Activated naive CD8-positive, alpha-beta T cell treated with anti-CD3 and anti-CD28 coated beads, Interleukin-2, amount 10 ng/mL, durations not matched to agents 7 days and 5 days (primary cell): ENCODE data around the gene ADTRP. TPM values are rescaled to one million over a fixed set of nuclear protein-coding genes. Genes with fewer than 3 reads are reported as not detected.

Source experiments
- ATAC-seq: fragments of 150-1000 bp; cut with Tn5 transposase; one replicate; pipeline ENCODE4 v1.10.0; 2021; ENCODE audit warnings: low read depth, moderate library complexity
- POLR2A ChIA-PET: fragments of 350-600 bp; sonication (Branson Sonifier 250); formaldehyde crosslinking; loops from one replicate; lab custom pipeline; 2021; ENCODE audit warnings: antibody characterized with exemption; lab: Charles Lee
- DNase-seq: peaks from one replicate; pipeline ENCODE4 v3.0.0; 2021
- H3K27ac Mint-ChIP-seq: one replicate; pipeline ENCODE4 v1.8.0; 2022; ENCODE audit warnings: mild to moderate bottlenecking, mixed read lengths
- H3K27me3 Mint-ChIP-seq: one replicate; pipeline ENCODE4 v1.8.0; 2022; ENCODE audit warnings: mild to moderate bottlenecking, moderate library complexity, mixed read lengths
- H3K36me3 Mint-ChIP-seq: one replicate; pipeline ENCODE4 v1.8.0; 2021; ENCODE audit warnings: mild to moderate bottlenecking, mixed read lengths
- H3K4me1 Mint-ChIP-seq: one replicate; pipeline ENCODE4 v1.8.0; 2021; ENCODE audit warnings: mixed read lengths
- H3K4me3 Mint-ChIP-seq: one replicate; pipeline ENCODE4 v1.8.0; 2022; ENCODE audit warnings: mild to moderate bottlenecking, moderate library complexity, mixed read lengths
- H3K9me3 Mint-ChIP-seq: one replicate; pipeline ENCODE4 v1.8.0; 2021; ENCODE audit warnings: mixed read lengths
- total RNA-seq, 2 experiments: library from RNA; stranded (reverse); gene quantifications; one replicate each; pipeline ENCODE4 v1.2.3, GENCODE V29; 2021

The ADTRP gene
- total RNA-seq, 2 experiments from 2014 or later: 1.9 to 2.3 TPM

DNA sequence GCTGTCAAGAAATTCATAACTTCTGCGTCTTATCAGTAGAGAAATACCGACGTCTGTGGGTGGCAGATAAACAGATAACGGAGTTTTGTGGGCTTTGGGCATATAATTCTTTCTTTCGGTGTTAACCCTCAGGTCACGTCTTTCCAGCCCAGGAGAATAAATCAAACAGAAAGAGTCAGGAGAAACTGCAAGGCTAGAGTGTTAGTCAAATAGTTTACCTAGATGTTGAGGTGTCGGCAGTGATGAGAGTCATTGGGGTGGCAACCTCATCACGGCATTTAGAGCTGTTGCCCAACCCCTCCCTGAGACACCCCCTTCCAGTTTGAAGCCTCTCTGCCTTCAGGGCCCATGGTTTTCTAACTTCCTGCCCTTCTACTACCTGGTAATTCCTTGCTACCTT is 49.5 kb downstream of the ADTRP start:
- H3K9me3 Mint-ChIP-seq: peaks cover 4% of the 10 kb centered on the region
- H3K27ac Mint-ChIP-seq: peak overlapping the region; percentile 78
- no peaks in the 10 kb centered on the region for H3K27me3 Mint-ChIP-seq
- no peak for DNase-seq
- peaks cover 19% of the 10 kb centered on the region for H3K36me3 Mint-ChIP-seq
- POLR2A ChIA-PET: interaction anchor here (1.5 kb wide), 1 partner anchor 18 kb away, joined by 9 read pairs; no protein-coding TSS in a partner anchor
- peak; percentile 49 for ATAC-seq
- H3K4me3 Mint-ChIP-seq: peak overlapping the region; percentile 76
- H3K4me1 Mint-ChIP-seq: peaks cover 41% of the 10 kb centered on the region

DNA sequence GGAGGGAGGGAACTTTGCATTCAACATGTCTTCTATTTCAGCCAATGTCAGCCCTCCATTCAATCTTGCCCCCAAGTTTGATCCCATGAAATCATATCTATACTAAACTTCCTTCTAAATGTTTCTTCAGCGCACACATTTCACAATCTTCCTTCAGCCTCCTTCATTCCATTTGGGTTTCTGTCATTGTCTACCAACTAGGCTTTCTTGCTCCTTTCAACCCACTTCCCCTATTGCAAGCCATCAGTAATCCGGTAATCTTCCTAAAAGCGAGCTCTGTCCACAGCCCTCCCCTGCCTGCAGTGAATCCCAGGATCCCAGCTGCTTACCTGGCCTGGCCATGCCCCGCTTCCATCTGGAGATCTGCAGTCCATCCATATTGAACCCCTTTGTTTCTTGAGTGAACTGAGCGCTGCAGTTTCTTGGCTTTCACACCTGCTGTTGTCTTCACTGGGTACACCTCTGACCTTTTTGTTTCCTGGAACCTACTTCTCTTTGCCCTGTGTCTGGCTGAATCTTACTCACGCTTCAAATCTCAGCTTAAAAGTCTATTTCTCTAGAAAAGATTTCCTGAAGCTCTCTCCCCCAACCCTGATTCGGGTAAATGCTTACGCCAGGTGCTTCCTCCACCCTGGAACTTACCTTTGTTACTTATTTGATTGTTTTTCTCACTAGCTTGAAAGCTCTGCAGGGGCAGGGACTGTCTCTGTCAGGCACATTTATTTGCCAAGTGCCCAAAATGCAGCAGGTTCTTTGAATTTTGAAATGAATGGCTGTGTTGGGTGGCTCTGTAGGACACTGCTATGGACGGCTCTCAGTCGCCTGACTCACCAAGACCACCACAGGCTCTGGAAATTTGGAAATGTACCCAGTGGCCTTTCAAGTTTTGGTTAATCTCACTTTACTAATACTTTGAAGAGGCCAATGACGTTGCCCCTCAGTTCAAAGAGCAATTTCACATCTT is 50.3 kb downstream of the ADTRP start:
- Mint-ChIP-seq H3K4me3 (peak overlapping the region; percentile 76), H3K4me1 (peaks cover 44% of the 10 kb centered on the region), H3K27me3 (no peaks in the 10 kb centered on the region), H3K27ac (peak overlapping the region; percentile 78), H3K9me3 (peaks cover 4% of the 10 kb centered on the region), H3K36me3 (peaks cover 17% of the 10 kb centered on the region)
- peak; percentile 54 for ATAC-seq
- no peak for DNase-seq
- POLR2A ChIA-PET: interaction anchor here (1.5 to 1.7 kb wide), 2 partner anchors 14 to 17 kb away, joined by 9 to 14 read pairs; no protein-coding TSS in a partner anchor

DNA sequence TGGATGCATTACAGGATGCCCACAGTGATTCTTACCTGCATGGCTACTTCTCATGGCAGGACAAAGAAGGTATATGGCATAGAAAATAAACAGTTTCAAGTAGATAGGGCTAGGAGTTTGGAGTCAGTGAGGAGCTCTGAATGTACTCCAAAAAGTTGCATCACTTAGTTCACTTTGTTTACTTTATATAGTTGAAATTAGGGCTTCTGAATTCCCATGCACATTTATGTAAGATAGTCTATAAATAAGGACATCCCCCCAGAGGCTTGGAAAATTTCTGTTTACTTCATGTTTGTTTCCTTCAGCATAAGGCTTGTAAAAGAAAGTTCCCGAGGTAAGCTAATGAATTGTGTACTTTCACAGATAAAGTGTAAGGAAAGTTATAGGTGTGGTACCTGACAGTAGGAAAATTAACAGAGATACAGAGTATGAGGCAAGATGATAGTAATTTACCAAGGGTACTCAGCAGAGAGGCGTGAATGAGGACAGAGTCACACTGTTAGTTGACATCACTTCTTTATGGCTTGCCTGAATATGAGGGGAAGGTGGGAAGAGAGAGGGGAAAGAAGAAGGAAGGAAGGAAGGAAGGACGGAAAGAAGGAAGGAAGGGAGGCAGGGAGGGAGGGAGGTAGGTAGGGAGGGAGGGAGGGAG is 51.1 kb downstream of the ADTRP start:
- peak overlapping the region; percentile 78 for H3K27ac Mint-ChIP-seq
- peak overlapping the region; percentile 76 for H3K4me3 Mint-ChIP-seq
- no peaks in the 10 kb centered on the region for H3K27me3 Mint-ChIP-seq
- H3K4me1 Mint-ChIP-seq: peaks cover 48% of the 10 kb centered on the region
- POLR2A ChIA-PET: interaction anchor here (1.5 to 1.7 kb wide), 2 partner anchors 13 to 16 kb away, joined by 9 to 14 read pairs; no protein-coding TSS in a partner anchor
- H3K36me3 Mint-ChIP-seq: peaks cover 13% of the 10 kb centered on the region
- ATAC-seq: no peak
- peaks cover 2% of the 10 kb centered on the region for H3K9me3 Mint-ChIP-seq
- no peak for DNase-seq

DNA sequence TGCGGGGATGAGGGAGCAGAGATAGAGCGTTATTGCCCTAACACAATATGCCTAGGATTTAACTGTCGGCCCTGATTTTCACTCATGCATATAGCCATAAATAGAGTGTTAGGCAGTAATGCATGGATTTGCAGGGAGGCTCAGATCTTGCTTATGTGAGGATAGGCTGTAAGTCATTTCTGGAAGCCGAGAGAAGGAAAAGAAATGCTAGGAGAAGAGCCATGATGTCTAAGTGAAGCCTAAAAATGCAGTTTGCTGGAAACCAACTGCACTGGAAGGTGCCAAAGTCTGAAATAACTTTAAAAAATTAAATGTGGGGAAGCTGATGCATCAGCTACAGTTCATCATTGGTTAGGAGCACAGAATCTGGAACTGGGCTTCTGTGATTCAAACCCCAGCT is 54.3 kb downstream of the ADTRP start:
- H3K4me1 Mint-ChIP-seq: peaks cover 27% of the 10 kb centered on the region
- ATAC-seq (no peak), DNase-seq (no peak)
- peaks cover 16% of the 10 kb centered on the region for H3K36me3 Mint-ChIP-seq
- POLR2A ChIA-PET: interaction anchor here (1.5 kb wide), 1 partner anchor 9 kb away, joined by 9 read pairs; no protein-coding TSS in a partner anchor
- no peaks in the 10 kb centered on the region for H3K27me3 Mint-ChIP-seq
- H3K9me3 Mint-ChIP-seq: peaks cover 5% of the 10 kb centered on the region
- no peak overlapping the region for H3K27ac Mint-ChIP-seq
- H3K4me3 Mint-ChIP-seq: no peak overlapping the region

DNA sequence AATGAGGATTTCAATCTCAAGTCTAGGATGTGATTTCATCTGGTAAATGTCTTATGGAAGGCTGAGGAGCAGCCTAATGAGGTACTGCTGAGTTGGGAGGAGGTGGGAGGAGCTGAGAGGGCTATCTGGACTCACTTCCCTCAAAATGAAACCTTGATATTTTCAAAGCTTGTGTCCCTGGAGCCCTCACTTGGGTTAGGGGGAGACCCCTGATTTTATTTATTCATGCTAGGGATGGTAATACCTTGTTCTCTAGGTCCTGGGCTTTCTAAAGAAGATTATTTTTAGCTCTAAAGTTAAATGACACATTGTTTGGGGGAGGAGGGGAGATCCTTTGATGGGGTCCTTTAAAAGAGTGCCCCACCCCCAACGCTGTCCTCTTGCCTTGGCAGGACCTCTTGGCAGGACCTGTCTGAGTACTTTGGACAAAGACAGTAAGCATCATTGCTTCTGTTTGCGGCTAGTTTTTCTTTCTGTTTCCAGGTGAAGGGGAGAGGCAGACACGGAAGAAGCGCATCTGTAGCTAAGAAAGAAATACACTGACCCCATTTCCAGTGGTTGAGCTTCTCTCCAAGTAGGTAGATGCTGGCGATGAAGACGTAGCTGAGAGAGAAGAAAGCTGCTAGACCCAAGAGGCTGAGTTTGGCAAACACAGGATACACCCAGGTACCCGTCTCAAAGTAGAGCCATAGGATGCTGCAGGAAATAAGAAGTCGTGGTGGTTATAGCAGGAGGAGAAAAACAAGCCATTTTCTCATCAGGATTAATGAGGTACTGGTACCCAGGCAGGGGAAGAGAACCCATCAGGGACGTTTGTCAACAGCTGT is 55.6 kb downstream of the ADTRP start:
- Mint-ChIP-seq H3K9me3 (peaks cover 5% of the 10 kb centered on the region), H3K27me3 (no peaks in the 10 kb centered on the region), H3K36me3 (peaks cover 16% of the 10 kb centered on the region), H3K27ac (peak overlapping the region; percentile 49), H3K4me3 (peak overlapping the region; percentile 5), H3K4me1 (peaks cover 16% of the 10 kb centered on the region)
- POLR2A ChIA-PET: interaction anchor here (1.0 to 1.5 kb wide), 2 partner anchors 8 to 10 kb away, joined by 4 to 9 read pairs; no protein-coding TSS in a partner anchor
- DNase-seq: no peak
- no peak for ATAC-seq

DNA sequence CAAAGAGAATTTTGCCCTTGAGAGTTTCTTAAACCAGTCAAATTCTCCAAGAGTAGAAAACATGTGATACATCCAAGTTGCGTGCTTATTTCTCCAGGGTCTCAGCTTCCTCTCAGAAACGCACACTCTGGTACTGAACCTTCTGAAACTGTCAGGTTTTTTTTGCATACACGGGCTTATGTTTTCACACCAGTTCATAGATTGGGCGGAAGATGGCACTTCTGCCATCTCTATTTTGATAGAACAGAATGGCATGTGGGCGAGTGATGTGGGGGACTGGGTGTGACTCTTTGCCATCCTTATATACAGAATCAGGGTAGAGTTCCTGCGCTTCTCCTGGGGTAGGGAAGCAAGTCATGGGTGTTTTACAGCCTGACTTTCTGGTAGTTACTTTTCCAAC is 56.4 kb downstream of the ADTRP start:
- Mint-ChIP-seq H3K27ac (no peak overlapping the region), H3K27me3 (no peaks in the 10 kb centered on the region), H3K36me3 (peaks cover 16% of the 10 kb centered on the region), H3K4me3 (no peak overlapping the region), H3K9me3 (peaks cover 5% of the 10 kb centered on the region), H3K4me1 (peaks cover 11% of the 10 kb centered on the region)
- DNase-seq: no peak
- POLR2A ChIA-PET: no interaction called here
- ATAC-seq: no peak

DNA sequence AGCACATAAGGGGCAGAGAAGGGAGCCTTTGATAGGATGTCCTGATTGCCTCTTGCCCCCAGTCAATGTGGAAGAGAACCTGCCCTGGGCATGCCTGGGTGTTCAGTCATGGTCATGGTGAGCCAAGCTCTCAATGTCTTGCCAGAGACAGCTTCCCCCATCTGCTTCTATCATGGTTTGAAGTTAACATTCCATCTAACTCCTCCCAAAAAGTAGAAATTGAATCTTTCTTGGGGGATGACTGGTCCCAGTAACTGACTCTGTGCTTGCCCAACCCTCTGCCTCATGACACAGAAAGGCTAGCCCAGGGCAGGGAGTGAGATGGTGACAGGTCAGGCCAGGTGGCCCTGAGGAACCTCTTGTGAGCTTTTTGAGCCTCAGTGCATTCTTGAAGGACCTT is 60.1 kb downstream of the ADTRP start:
- POLR2A ChIA-PET: no interaction called here
- H3K9me3 Mint-ChIP-seq: peaks cover 3% of the 10 kb centered on the region
- no peak for DNase-seq
- peaks cover 28% of the 10 kb centered on the region for H3K4me1 Mint-ChIP-seq
- peaks cover 12% of the 10 kb centered on the region for H3K36me3 Mint-ChIP-seq
- H3K4me3 Mint-ChIP-seq: no peak overlapping the region
- ATAC-seq: no peak
- no peak overlapping the region for H3K27ac Mint-ChIP-seq
- H3K27me3 Mint-ChIP-seq: no peaks in the 10 kb centered on the region

DNA sequence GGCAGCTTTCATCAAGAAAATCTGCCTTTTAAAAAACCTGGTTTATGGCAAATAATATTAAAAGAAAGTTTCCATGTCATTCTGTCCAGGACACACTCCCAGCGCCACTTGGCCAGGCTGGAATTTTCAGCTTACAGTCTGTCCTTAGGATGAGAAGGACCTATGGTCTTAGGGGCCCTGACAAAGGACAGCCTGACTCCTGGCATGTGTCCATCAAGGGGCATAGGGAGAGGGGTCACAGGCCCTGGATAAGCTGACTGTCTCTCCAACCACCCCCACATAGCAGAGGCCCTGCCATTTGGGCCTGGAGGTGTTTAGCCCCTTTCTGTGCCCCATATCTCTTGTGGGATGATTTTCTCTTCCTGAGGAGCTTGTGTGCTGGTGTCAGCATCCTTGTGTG is 60.6 kb downstream of the ADTRP start:
- Mint-ChIP-seq H3K27me3 (no peaks in the 10 kb centered on the region), H3K36me3 (peaks cover 12% of the 10 kb centered on the region), H3K4me1 (peaks cover 28% of the 10 kb centered on the region), H3K4me3 (no peak overlapping the region), H3K9me3 (peaks cover 3% of the 10 kb centered on the region), H3K27ac (no peak overlapping the region)
- no peak for ATAC-seq
- POLR2A ChIA-PET: no interaction called here
- no peak for DNase-seq

DNA sequence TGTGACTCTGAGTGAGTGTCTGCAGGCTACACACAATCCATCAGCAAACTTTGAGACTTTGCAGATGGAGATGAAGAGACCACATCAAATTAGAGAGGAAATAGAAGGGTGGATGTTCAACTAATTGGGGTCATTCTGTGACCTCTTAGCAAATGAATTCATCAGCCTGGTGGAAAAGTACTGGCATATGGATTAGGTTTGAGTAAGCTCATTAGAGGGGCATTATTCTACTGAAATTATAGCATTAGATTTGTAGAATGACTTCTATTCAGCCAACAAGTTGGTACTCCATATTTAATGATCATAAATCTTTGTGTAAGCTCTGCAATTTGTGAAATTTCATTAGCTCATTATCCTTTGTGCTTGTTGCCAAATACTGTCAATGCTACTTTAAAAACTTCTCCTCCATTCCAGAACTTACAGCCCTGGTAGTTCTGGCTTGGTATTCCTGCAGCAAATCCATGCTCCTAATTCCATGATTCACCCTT is 63.8 kb downstream of the ADTRP start:
- no peaks in the 10 kb centered on the region for H3K27me3 Mint-ChIP-seq
- peaks cover 54% of the 10 kb centered on the region for H3K4me1 Mint-ChIP-seq
- POLR2A ChIA-PET: interaction anchor here (1.3 to 2.8 kb wide), 5 partner anchors 9 to 346 kb away, joined by 3 to 14 read pairs (median 9); partner anchors contain the start of gene HIVEP1
- DNase-seq: no peak
- no peak for ATAC-seq
- H3K4me3 Mint-ChIP-seq: peak overlapping the region; percentile 51
- peaks cover 16% of the 10 kb centered on the region for H3K36me3 Mint-ChIP-seq
- H3K9me3 Mint-ChIP-seq: no peaks in the 10 kb centered on the region
- peak overlapping the region; percentile 92 for H3K27ac Mint-ChIP-seq

DNA sequence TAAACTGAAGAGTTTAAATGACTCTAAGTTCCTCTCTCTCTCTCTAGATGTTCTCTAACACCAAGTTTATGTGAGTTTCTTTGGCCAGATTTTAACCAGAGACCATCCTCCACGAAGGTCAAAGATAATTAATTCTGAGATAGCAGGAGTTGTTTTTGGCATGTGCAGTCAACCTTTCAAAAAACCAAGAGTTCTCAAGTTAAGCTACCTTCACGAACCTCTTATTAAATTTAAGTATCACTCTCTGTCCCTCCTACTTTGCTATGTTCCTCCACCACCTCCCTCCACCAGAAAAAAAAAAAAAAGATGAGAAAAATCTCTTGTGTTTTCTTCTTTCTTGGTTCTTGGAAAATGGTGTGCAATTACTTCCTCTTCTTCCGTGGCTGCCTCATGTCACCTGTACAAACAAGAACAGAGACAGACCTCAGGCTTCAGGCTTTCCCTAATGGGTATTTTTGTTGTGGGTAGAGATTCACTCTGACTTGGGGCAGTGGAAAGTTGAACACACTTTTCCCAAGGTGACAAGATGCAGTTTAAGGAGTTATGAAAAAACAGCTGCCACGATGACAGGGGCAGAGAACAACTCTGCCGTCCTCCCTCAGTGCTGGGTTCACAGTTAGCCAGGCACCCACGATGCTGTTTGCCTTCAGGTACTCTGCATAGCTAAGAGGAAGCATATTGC is 64.3 kb downstream of the ADTRP start:
- H3K9me3 Mint-ChIP-seq: peaks cover under 1% of the 10 kb centered on the region
- peaks cover 54% of the 10 kb centered on the region for H3K4me1 Mint-ChIP-seq
- peak; percentile 74 for ATAC-seq
- no peaks in the 10 kb centered on the region for H3K27me3 Mint-ChIP-seq
- peak overlapping the region; percentile 51 for H3K4me3 Mint-ChIP-seq
- peak overlapping the region; percentile 92 for H3K27ac Mint-ChIP-seq
- peaks cover 17% of the 10 kb centered on the region for H3K36me3 Mint-ChIP-seq
- DNase-seq: no peak
- POLR2A ChIA-PET: interaction anchor here (0.7 to 2.8 kb wide), 7 partner anchors 10 to 512 kb away, joined by 3 to 14 read pairs (median 5); partner anchors contain the start of gene HIVEP1

DNA sequence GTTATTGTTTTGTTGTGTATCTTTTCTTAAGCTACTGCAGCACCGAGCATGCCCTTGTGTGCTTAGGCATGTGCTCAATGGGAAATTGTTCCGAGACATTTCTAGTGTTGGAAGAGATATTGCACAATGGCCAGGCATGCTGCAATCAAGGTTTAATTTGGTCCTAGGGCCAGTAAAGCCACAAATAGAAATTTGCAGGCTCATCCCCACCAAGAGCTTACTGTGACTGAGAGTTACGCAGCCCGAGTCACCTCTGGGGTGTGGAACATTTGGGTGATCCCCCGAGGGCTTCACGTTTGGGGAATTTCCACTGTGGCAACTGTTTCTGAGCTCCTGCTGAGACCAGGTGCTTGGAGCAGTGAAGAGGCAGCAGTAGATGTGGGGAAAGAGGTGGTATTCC is 65.8 kb downstream of the ADTRP start:
- Mint-ChIP-seq H3K4me1 (peaks cover 54% of the 10 kb centered on the region), H3K36me3 (peaks cover 24% of the 10 kb centered on the region), H3K27me3 (no peaks in the 10 kb centered on the region), H3K4me3 (no peak overlapping the region), H3K27ac (peak overlapping the region; percentile 95), H3K9me3 (peaks cover 6% of the 10 kb centered on the region)
- no peak for DNase-seq
- ATAC-seq: no peak
- POLR2A ChIA-PET: interaction anchor here (1.2 to 2.8 kb wide), 3 partner anchors 10 to 15 kb away, joined by 4 to 14 read pairs (median 9); no protein-coding TSS in a partner anchor
